T-helper 17 cell (primary cell): Measurements from ENCODE around the gene PDIA5. TPM values are rescaled to one million over a fixed set of nuclear protein-coding genes. Genes with fewer than 3 reads are reported as not detected.

ENCODE experiments used
- ATAC-seq: fragments of 150-1000 bp; cut with Tn5 transposase; 2 replicates; pipeline ENCODE4 v1.10.0; 2021; ENCODE audit warnings: mild to moderate bottlenecking, moderate library complexity
- DNase-seq, 3 donors: peaks; one replicate each; pipeline versions ENCODE4 v3.0.0 to v3.0.0-alpha.2; 2020 to 2021
- H3K9me3 ChIP-seq: one replicate; pipeline ENCODE4 v1.7.0; 2013; ENCODE audit warnings: low read length, mild to moderate bottlenecking; ENCODE audit not compliant: control insufficient read depth, poor library complexity, severe bottlenecking
- H3K27ac Mint-ChIP-seq: one replicate; pipeline ENCODE4 v1.8.0; 2022; ENCODE audit warnings: mild to moderate bottlenecking, moderate library complexity, mixed read lengths
- H3K27me3 Mint-ChIP-seq: one replicate; pipeline ENCODE4 v1.8.0; 2022; ENCODE audit warnings: mixed read lengths
- H3K36me3 Mint-ChIP-seq: one replicate; pipeline ENCODE4 v1.8.0; 2022; ENCODE audit warnings: low read depth, mixed read lengths
- H3K4me1 Mint-ChIP-seq: one replicate; pipeline ENCODE4 v1.8.0; 2022; ENCODE audit warnings: mild to moderate bottlenecking, mixed read lengths
- H3K4me3 Mint-ChIP-seq: one replicate; pipeline ENCODE4 v1.8.0; 2022; ENCODE audit warnings: mild to moderate bottlenecking, moderate library complexity, mixed read lengths
- total RNA-seq, 4 donors: library from RNA in 2 of 4; stranded (reverse) in 2 of 4; gene quantifications; one replicate each; pipeline ENCODE4 v1.2.3 and lab custom pipeline; 2022 to 2026

PDIA5 gene
- total RNA-seq, 2 donors from 2014 or later: 4.6 to 6.2 TPM

GRCh38 chr3:123123716-123124616 lies 57.1 kb downstream of the PDIA5 start:
- Mint-ChIP-seq H3K4me3 (no peak overlapping the region), H3K27me3 (no peaks in the 10 kb centered on the region), H3K4me1 (peaks cover 4% of the 10 kb centered on the region), H3K27ac (no peak overlapping the region), H3K36me3 (peaks cover 18% of the 10 kb centered on the region)
- H3K9me3 ChIP-seq: no peaks in the 10 kb centered on the region
- DNase-seq (no peak), ATAC-seq (no peak)

- peaks cover 6% of the 10 kb centered on the region for H3K4me1 Mint-ChIP-seq
- H3K27ac Mint-ChIP-seq: no peak overlapping the region
- no peaks in the 10 kb centered on the region for H3K27me3 Mint-ChIP-seq
- H3K9me3 ChIP-seq: no peaks in the 10 kb centered on the region
- DNase-seq (no peak), ATAC-seq (no peak)
- H3K36me3 Mint-ChIP-seq: peaks cover 19% of the 10 kb centered on the region
- no peak overlapping the region for H3K4me3 Mint-ChIP-seq
These were observed 58.1 kb downstream of the PDIA5 start for GRCh38 chr3:123124971-123125370.

GRCh38 chr3:123126031-123126430 lies 59.2 kb downstream of the PDIA5 start:
- H3K9me3 ChIP-seq: no peaks in the 10 kb centered on the region
- Mint-ChIP-seq H3K27me3 (no peaks in the 10 kb centered on the region), H3K36me3 (peaks cover 17% of the 10 kb centered on the region), H3K4me3 (no peak overlapping the region), H3K4me1 (peaks cover 4% of the 10 kb centered on the region), H3K27ac (peak overlapping the region; percentile 41)
- ATAC-seq (no peak), DNase-seq (no peak)

GRCh38 chr3:123126653-123127052 lies 59.8 kb downstream of the PDIA5 start:
- ATAC-seq (no peak), DNase-seq (no peak)
- H3K9me3 ChIP-seq: no peaks in the 10 kb centered on the region
- no peaks in the 10 kb centered on the region for H3K27me3 Mint-ChIP-seq
- peak overlapping the region; percentile 41 for H3K27ac Mint-ChIP-seq
- H3K4me1 Mint-ChIP-seq: peaks cover 2% of the 10 kb centered on the region
- H3K36me3 Mint-ChIP-seq: peaks cover 18% of the 10 kb centered on the region
- H3K4me3 Mint-ChIP-seq: no peak overlapping the region

- no peaks in the 10 kb centered on the region for H3K27me3 Mint-ChIP-seq
- ATAC-seq (no peak), DNase-seq (no peak)
- peak overlapping the region; percentile 14 for H3K27ac Mint-ChIP-seq
- no peaks in the 10 kb centered on the region for H3K9me3 ChIP-seq
- H3K36me3 Mint-ChIP-seq: peaks cover 13% of the 10 kb centered on the region
- H3K4me1 Mint-ChIP-seq: peaks cover 6% of the 10 kb centered on the region
- H3K4me3 Mint-ChIP-seq: no peak overlapping the region
These were observed 62.3 kb downstream of the PDIA5 start for GRCh38 chr3:123129092-123129491.

GRCh38 chr3:123129532-123129931 lies 62.7 kb downstream of the PDIA5 start:
- no peak overlapping the region for H3K27ac Mint-ChIP-seq

GRCh38 chr3:123130079-123130750 lies 63.4 kb downstream of the PDIA5 start:
- H3K9me3 ChIP-seq: no peaks in the 10 kb centered on the region
- H3K27ac Mint-ChIP-seq: no peak overlapping the region
- DNase-seq (no peak), ATAC-seq (no peak)
- H3K4me1 Mint-ChIP-seq: peaks cover 8% of the 10 kb centered on the region
- H3K27me3 Mint-ChIP-seq: no peaks in the 10 kb centered on the region
- H3K4me3 Mint-ChIP-seq: no peak overlapping the region
- peaks cover 12% of the 10 kb centered on the region for H3K36me3 Mint-ChIP-seq

More at GRCh38 chr3:123129532-123129931, 62.7 kb downstream of the PDIA5 start:
- H3K27me3 Mint-ChIP-seq: no peaks in the 10 kb centered on the region
- no peaks in the 10 kb centered on the region for H3K9me3 ChIP-seq
- H3K36me3 Mint-ChIP-seq: peaks cover 14% of the 10 kb centered on the region
- H3K4me3 Mint-ChIP-seq: no peak overlapping the region
- H3K4me1 Mint-ChIP-seq: peaks cover 8% of the 10 kb centered on the region
- ATAC-seq (no peak), DNase-seq (no peak)

GRCh38 chr3:123134671-123135070 lies 67.8 kb downstream of the PDIA5 start:
- ATAC-seq (no peak), DNase-seq (no peak)
- Mint-ChIP-seq H3K4me1 (peaks cover 6% of the 10 kb centered on the region), H3K4me3 (no peak overlapping the region), H3K27ac (no peak overlapping the region), H3K27me3 (no peaks in the 10 kb centered on the region), H3K36me3 (peaks cover 5% of the 10 kb centered on the region)
- H3K9me3 ChIP-seq: no peaks in the 10 kb centered on the region

GRCh38 chr3:123137001-123137400 lies 70.2 kb downstream of the PDIA5 start:
- H3K27me3 Mint-ChIP-seq: no peaks in the 10 kb centered on the region
- no peaks in the 10 kb centered on the region for H3K9me3 ChIP-seq
- peak overlapping the region; percentile 8 for H3K27ac Mint-ChIP-seq
- DNase-seq: no peak
- peaks cover 9% of the 10 kb centered on the region for H3K4me1 Mint-ChIP-seq
- peaks cover 8% of the 10 kb centered on the region for H3K36me3 Mint-ChIP-seq
- no peak overlapping the region for H3K4me3 Mint-ChIP-seq
- no peak for ATAC-seq

- ATAC-seq (no peak), DNase-seq (no peak)
- Mint-ChIP-seq H3K27ac (no peak overlapping the region), H3K4me3 (no peak overlapping the region), H3K36me3 (peaks cover 8% of the 10 kb centered on the region), H3K27me3 (no peaks in the 10 kb centered on the region), H3K4me1 (peaks cover 5% of the 10 kb centered on the region)
- no peaks in the 10 kb centered on the region for H3K9me3 ChIP-seq
These were observed 72.1 kb downstream of the PDIA5 start for GRCh38 chr3:123138839-123139444.

GRCh38 chr3:123139522-123139921 lies 72.7 kb downstream of the PDIA5 start:
- H3K9me3 ChIP-seq: no peaks in the 10 kb centered on the region
- H3K27me3 Mint-ChIP-seq: no peaks in the 10 kb centered on the region
- ATAC-seq (no peak), DNase-seq (no peak)
- H3K4me1 Mint-ChIP-seq: peaks cover 3% of the 10 kb centered on the region
- no peak overlapping the region for H3K27ac Mint-ChIP-seq
- H3K4me3 Mint-ChIP-seq: no peak overlapping the region
- peaks cover 6% of the 10 kb centered on the region for H3K36me3 Mint-ChIP-seq

GRCh38 chr3:123140550-123140949 lies 73.7 kb downstream of the PDIA5 start:
- Mint-ChIP-seq H3K27ac (no peak overlapping the region), H3K4me3 (no peak overlapping the region), H3K4me1 (peaks cover 3% of the 10 kb centered on the region), H3K36me3 (peaks cover 6% of the 10 kb centered on the region), H3K27me3 (no peaks in the 10 kb centered on the region)
- ATAC-seq (no peak), DNase-seq (no peak)
- H3K9me3 ChIP-seq: no peaks in the 10 kb centered on the region

GRCh38 chr3:123141276-123141675 lies 74.5 kb downstream of the PDIA5 start:
- Mint-ChIP-seq H3K36me3 (peaks cover 6% of the 10 kb centered on the region), H3K4me1 (peaks cover 3% of the 10 kb centered on the region), H3K27ac (no peak overlapping the region), H3K27me3 (no peaks in the 10 kb centered on the region), H3K4me3 (no peak overlapping the region)
- H3K9me3 ChIP-seq: no peaks in the 10 kb centered on the region
- ATAC-seq: no peak
- DNase-seq: no peak
